Endothelial cell of umbilical vein (primary cell): Measurements from ENCODE around the gene RAB7A. TPM values are rescaled to one million over a fixed set of nuclear protein-coding genes. Genes with fewer than 3 reads are reported as not detected.

Experiments used
- BruUV-seq: library from RNA; stranded (reverse); fragments of 400-500 nt; replicated peaks from 2 replicates; lab custom pipeline; 2021; lab: Mats Ljungman, UMichigan
- CTCF ChIA-PET: fragments of 300-600, 350-600 bp; sonication (Branson Sonifier 250); formaldehyde crosslinking; loops from one replicate; lab custom pipeline; 2021; ENCODE audit warnings: antibody characterized with exemption, inconsistent platforms; lab: Charles Lee
- POLR2A ChIA-PET: fragments of 300-600, 350-600 bp; sonication (Branson Sonifier 250); formaldehyde crosslinking; loops from one replicate; lab custom pipeline; 2021; ENCODE audit warnings: antibody characterized with exemption, inconsistent platforms; lab: Charles Lee
- DNase-seq: peaks from one replicate; pipeline ENCODE4 v3.0.0-alpha.2; 2011; ENCODE audit warnings: low read depth, low spot score
- FAIRE-seq: peaks from 2 replicates; lab custom pipeline; 2011; peaks lifted over from hg19 to GRCh38; lab: Jason Lieb, UNC
- H2AFZ ChIP-seq: 2 replicates; pipeline ENCODE4 v1.6.0; 2012; ENCODE audit warnings: low read depth, low read length, control low read depth, inconsistent platforms
- H3K27ac ChIP-seq: 2 replicates; pipeline ENCODE4 v1.5.1; 2011; ENCODE audit warnings: low read depth, mild to moderate bottlenecking, control low read depth, low read length, moderate library complexity; ENCODE audit not compliant: insufficient read depth
- H3K27me3 ChIP-seq, 2 experiments: 2 replicates each; pipeline versions ENCODE4 v1.6.0 to v1.6.1; 2011; ENCODE audit warnings: low read length in 2 of 2, mixed read lengths in 1 of 2; ENCODE audit not compliant: control insufficient read depth in 2 of 2, insufficient read depth in 2 of 2
- H3K36me3 ChIP-seq, 2 experiments: 2 replicates in 1 of 2; 3 replicates in 1 of 2; pipeline ENCODE4 v1.5.1; 2011; ENCODE audit warnings: low read length in 2 of 2, mild to moderate bottlenecking in 1 of 2, moderate library complexity in 1 of 2; ENCODE audit not compliant: control insufficient read depth in 2 of 2, insufficient read depth in 2 of 2; ENCODE audit errors: extremely low read depth in 1 of 2
- H3K4me1 ChIP-seq: 3 replicates; pipeline ENCODE4 v1.5.1; 2011; ENCODE audit warnings: mild to moderate bottlenecking, low read length; ENCODE audit not compliant: control insufficient read depth, insufficient read depth; ENCODE audit errors: extremely low read depth
- H3K4me2 ChIP-seq: 2 replicates; pipeline ENCODE4 v1.6.1; 2011; ENCODE audit warnings: low read length, control low read depth, mixed read lengths; ENCODE audit not compliant: insufficient read depth
- H3K4me3 ChIP-seq, 3 experiments: fragments of 200-600 bp in 1 of 3; sonication (generic), shearing (Covaris generic) in 1 of 3; replicated peaks in 1 of 3; 2 replicates each; pipeline ENCODE4 v1.5.1; 2011 to 2016; ENCODE audit warnings: control low read depth in 3 of 3, low read length in 3 of 3, mild to moderate bottlenecking in 2 of 3, inconsistent platforms in 1 of 3, low read depth in 1 of 3, moderate library complexity in 1 of 3; ENCODE audit not compliant: insufficient read depth in 1 of 3
- H3K79me2 ChIP-seq: 2 replicates; pipeline ENCODE4 v1.6.0; 2012; ENCODE audit warnings: low read length, inconsistent platforms; ENCODE audit not compliant: control insufficient read depth, insufficient read depth
- H3K9ac ChIP-seq: replicated peaks from 2 replicates; pipeline ENCODE3; 2011; ENCODE audit warnings: low read length, control low read depth; ENCODE audit not compliant: insufficient read depth; ENCODE audit errors: extremely low read depth
- H3K9me1 ChIP-seq: replicated peaks from 3 replicates; pipeline ENCODE4 v1.6.0; 2011; ENCODE audit warnings: mild to moderate bottlenecking, low read length; ENCODE audit not compliant: control insufficient read depth, insufficient read depth; ENCODE audit errors: extremely low read depth
- H3K9me3 ChIP-seq: replicated peaks from 2 replicates; pipeline ENCODE4 v1.5.1; 2012; ENCODE audit warnings: low read length, inconsistent platforms; ENCODE audit not compliant: control insufficient read depth, insufficient read depth
- H4K20me1 ChIP-seq: replicated peaks from 2 replicates; pipeline ENCODE3; 2011; ENCODE audit warnings: mild to moderate bottlenecking, low read length; ENCODE audit not compliant: control insufficient read depth, insufficient read depth; ENCODE audit errors: extremely low read depth
- CTCF ChIP-seq, 2 donors: IDR thresholded peaks; 1 replicate in 1 of 2; 2 replicates in 1 of 2; pipeline ENCODE4 v1.5.1; 2011; ENCODE audit warnings: low read length in 2 of 2, mild to moderate bottlenecking in 2 of 2, moderate library complexity in 2 of 2, control low read depth in 1 of 2, inconsistent platforms in 1 of 2, low read depth in 1 of 2; ENCODE audit not compliant: insufficient read depth in 1 of 2; ENCODE audit errors: extremely low read depth in 1 of 2
- EZH2 ChIP-seq: IDR thresholded peaks from 2 replicates; pipeline ENCODE4 v1.6.1; 2012; ENCODE audit warnings: borderline replicate concordance, low read depth, mild to moderate bottlenecking, moderate library complexity, low read length, inconsistent platforms; ENCODE audit not compliant: severe bottlenecking
- FOS ChIP-seq: IDR thresholded peaks from 2 replicates; pipeline ENCODE4 v1.6.1; 2011; ENCODE audit warnings: mild to moderate bottlenecking, low read length, moderate library complexity, borderline replicate concordance; ENCODE audit not compliant: insufficient read depth
- GATA2 ChIP-seq: IDR thresholded peaks from 2 replicates; pipeline ENCODE4 v1.7.0; 2011; ENCODE audit warnings: low read depth, mild to moderate bottlenecking, moderate library complexity, mixed read lengths, low read length; ENCODE audit not compliant: insufficient read length, insufficient read depth
- JUN ChIP-seq: IDR thresholded peaks from 2 replicates; pipeline ENCODE4 v1.6.1; 2011; ENCODE audit warnings: borderline replicate concordance, low read depth; ENCODE audit not compliant: insufficient read length, insufficient read depth
- MAX ChIP-seq: IDR thresholded peaks from 2 replicates; pipeline ENCODE4 v1.6.1; 2011; ENCODE audit not compliant: insufficient read depth, insufficient read length
- MYC ChIP-seq: IDR thresholded peaks from one replicate; pipeline ENCODE4 v1.6.1; 2011; ENCODE audit warnings: mild to moderate bottlenecking, low read depth, low read length
- POLR2A ChIP-seq: IDR thresholded peaks from 2 replicates; pipeline ENCODE4 v1.6.1; 2012; ENCODE audit warnings: low read depth, mild to moderate bottlenecking, control low read depth, low read length
- POLR2AphosphoS5 ChIP-seq: IDR thresholded peaks from 2 replicates; pipeline ENCODE4 v1.6.1; 2012; ENCODE audit warnings: low read depth, mild to moderate bottlenecking, control low read depth, low read length, moderate library complexity; ENCODE audit not compliant: insufficient read depth
- dilution Hi-C: fragments of 300-500 bp; cut with MboI; formaldehyde crosslinking; loops from one replicate; pipeline ENCODE4 v1.15.0; 2019; ENCODE audit warnings: low sequenced_read_pairs; ENCODE audit not compliant: extremely low pct_ligation_motif_present
- intact Hi-C: fragments of 100-400 bp; cut with micrococcal nuclease; formaldehyde crosslinking; loops from one replicate; pipeline ENCODE4 v1.10.0; 2022
- polyA plus RNA-seq, 4 experiments: library from polyadenylated mRNA; depleted of rRNA in 3 of 4; stranded (reverse) in 3 of 4; unstranded in 1 of 4; fragments of >200 nt; gene quantifications; 2 replicates each; pipeline versions ENCODE4 v1.2.1 to v1.2.3, GENCODE V29; 2011 to 2012; ENCODE audit warnings: missing spikeins in 1 of 4
- total RNA-seq: library from RNA; stranded (reverse); gene quantifications from 2 replicates; pipeline ENCODE4 v1.2.3, GENCODE V29; 2021

Gene RAB7A
- total and polyA plus RNA-seq, 2 donors (not counting 3 experiments of a cell fraction or from before 2014, with no cell fraction given) = 243 to 262 TPM

- H3K9me3 ChIP-seq = no peaks in the 10 kb centered on the region
- peaks cover 0 to 12% of the 10 kb centered on the region in 2 experiments for H3K36me3 ChIP-seq
- H3K4me3 ChIP-seq = no peak overlapping the region
- no TSS peak for BruUV-seq
- no peaks in the 10 kb centered on the region for H3K9me1 ChIP-seq
- peaks cover 5% of the 10 kb centered on the region for H4K20me1 ChIP-seq
- H2AFZ ChIP-seq = no peak overlapping the region
- no peak for TF ChIP-seq CTCF (IDR thresholded peaks at IDR 0.05; ENCODE audit: extremely low read depth in 1 of 2, insufficient read depth in 1 of 2, low read depth in 1 of 2, low read length in 2 of 2)
- no peak for TF ChIP-seq FOS
- no peak for TF ChIP-seq GATA2
- no peak for TF ChIP-seq POLR2AphosphoS5
- no peak for TF ChIP-seq POLR2A
- intact Hi-C loops = no loop called here
- no peaks in the 10 kb centered on the region for H3K27me3 ChIP-seq
- H3K27ac ChIP-seq = no peak overlapping the region
- POLR2A ChIA-PET = no interaction called here
- H3K79me2 ChIP-seq = peaks cover 85% of the 10 kb centered on the region
- no peak overlapping the region for H3K9ac ChIP-seq
- dilution Hi-C loops = no loop called here
- no peaks in the 10 kb centered on the region for H3K4me1 ChIP-seq
- no peak overlapping the region for H3K4me2 ChIP-seq
- FAIRE-seq = no peak
- no peak for DNase-seq
- CTCF ChIA-PET = interaction anchor here (1.2 kb wide), 1 partner anchor 66 kb away, joined by 3 read pairs; no protein-coding TSS in a partner anchor
Measured at GRCh38 chr3:128746881-128747280, 20.9 kb downstream of the RAB7A start.

GRCh38 chr3:128748557-128748956 lies 22.6 kb downstream of the RAB7A start:
- peaks cover 5% of the 10 kb centered on the region for H4K20me1 ChIP-seq
- DNase-seq (no peak), FAIRE-seq (no peak)
- no peaks in the 10 kb centered on the region for H3K4me1 ChIP-seq
- ChIA-PET POLR2A (no interaction called here), CTCF (no interaction called here)
- H3K9ac ChIP-seq = no peak overlapping the region
- H3K27me3 ChIP-seq = no peaks in the 10 kb centered on the region
- no peak overlapping the region for H3K4me2 ChIP-seq
- peaks cover 0 to 4% of the 10 kb centered on the region in 2 experiments for H3K36me3 ChIP-seq
- no peaks in the 10 kb centered on the region for H3K9me3 ChIP-seq
- dilution Hi-C loops = no loop called here
- no peak overlapping the region for H3K4me3 ChIP-seq
- BruUV-seq = no TSS peak
- intact Hi-C loops = no loop called here
- no peaks in the 10 kb centered on the region for H3K9me1 ChIP-seq
- TF ChIP-seq POLR2AphosphoS5 = no peak
- TF ChIP-seq EZH2 = no peak
- TF ChIP-seq POLR2A = no peak
- no peak for TF ChIP-seq FOS
- TF ChIP-seq GATA2 = no peak
- TF ChIP-seq JUN = no peak
- TF ChIP-seq MAX = no peak
- no peak for TF ChIP-seq MYC
- no peak for TF ChIP-seq CTCF (IDR thresholded peaks at IDR 0.05; ENCODE audit: extremely low read depth in 1 of 2, insufficient read depth in 1 of 2, low read depth in 1 of 2, low read length in 2 of 2)
- H3K79me2 ChIP-seq = peaks cover 82% of the 10 kb centered on the region
- no peak overlapping the region for H3K27ac ChIP-seq
- no peak overlapping the region for H2AFZ ChIP-seq
